Stimulated activated CD8-positive, alpha-beta memory T cell treated with anti-CD3 and anti-CD28 coated beads, Interleukin-4, amount 100 ng/mL, for 48 hours (primary cell): Measurements from ENCODE around the gene INSYN2B.

Source experiments
- DNase-seq: peaks from one replicate; pipeline ENCODE4 v3.0.0-alpha.2; 2020

Gene INSYN2B

DNA sequence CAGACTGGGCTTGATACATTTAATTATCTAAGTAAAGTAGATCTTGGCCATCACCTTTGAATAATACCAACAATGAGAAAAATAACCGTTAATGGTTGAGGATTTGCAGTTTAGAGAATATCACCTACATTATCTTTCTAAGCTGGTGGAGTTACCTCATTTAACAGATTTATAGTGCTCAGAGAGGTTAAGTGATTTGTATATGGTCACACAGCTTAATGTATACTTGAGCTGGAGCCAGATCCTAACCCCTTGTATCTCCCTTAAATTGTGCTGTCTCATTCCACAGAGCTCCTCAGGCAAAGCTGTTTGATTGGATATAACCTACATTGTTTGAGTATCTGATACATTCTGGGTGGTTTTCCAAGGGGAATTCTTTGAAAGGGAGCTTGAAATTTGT lies 57.8 kb downstream of the INSYN2B start:
- DNase-seq: no peak

GRCh38 chr5:169921949-169922348 lies 58.3 kb downstream of the INSYN2B start:
- no peak for DNase-seq

DNA sequence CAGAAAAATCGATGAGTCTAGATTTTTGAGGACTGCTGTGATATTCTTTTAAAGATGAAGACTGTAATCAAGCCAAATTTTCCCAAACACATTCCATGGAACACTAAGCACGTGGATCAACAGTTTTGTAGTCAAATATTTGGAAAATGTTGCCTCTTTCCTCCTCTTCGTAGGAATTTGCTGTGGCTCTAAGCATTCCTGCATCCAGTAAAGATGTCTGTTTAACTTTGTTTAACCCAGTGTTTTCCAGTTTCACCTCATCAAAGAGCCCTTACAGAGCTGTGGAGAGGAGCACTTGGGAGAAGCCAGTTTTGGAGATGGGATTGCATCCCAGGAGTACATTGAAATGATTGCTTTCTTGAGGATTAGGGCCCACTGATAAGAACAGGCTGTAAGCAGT lies 58.9 kb downstream of the INSYN2B start:
- DNase-seq: no peak

DNA sequence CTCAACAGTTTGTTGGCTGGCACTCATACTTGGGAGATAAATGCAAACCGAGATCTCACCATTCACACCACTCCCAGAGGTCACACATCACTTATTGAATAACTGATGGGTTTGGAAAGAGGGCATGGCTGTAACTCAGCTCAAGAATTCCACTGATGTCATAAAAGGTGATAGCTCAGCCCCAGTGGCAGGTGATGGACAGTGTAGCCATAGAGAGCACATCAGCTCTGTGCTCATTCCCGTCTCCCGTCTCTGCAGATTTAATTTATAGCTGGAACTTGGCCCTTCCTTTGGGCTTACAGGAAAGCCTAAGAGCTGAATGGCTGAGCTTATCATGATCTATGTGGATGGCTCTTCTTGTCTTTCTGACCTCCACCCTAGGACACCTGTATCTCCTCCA lies 59.8 kb downstream of the INSYN2B start:
- DNase-seq: no peak

GRCh38 chr5:169918228-169918627 lies 62.1 kb downstream of the INSYN2B start:
- no peak for DNase-seq

DNA sequence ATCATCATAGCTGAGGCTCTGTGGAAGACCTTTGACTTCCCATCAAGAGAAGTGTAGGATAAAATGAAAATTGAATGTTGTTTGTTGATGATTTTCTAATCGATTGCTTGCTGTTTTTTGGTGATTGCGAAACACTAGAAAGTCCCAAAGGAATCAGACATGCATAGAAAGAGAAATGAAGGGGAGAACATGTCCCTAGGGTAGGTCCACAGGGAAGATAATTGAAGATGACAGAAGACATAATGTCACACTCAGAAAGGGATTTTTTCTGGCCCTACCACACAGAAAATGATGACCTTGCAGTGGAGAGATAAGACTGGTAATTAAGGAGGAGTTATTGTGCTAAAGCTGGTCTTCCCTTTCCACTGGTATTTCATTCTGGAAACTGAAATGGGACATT lies 62.8 kb downstream of the INSYN2B start:
- no peak for DNase-seq

GRCh38 chr5:169914766-169915165 lies 65.5 kb downstream of the INSYN2B start:
- no peak for DNase-seq

DNA sequence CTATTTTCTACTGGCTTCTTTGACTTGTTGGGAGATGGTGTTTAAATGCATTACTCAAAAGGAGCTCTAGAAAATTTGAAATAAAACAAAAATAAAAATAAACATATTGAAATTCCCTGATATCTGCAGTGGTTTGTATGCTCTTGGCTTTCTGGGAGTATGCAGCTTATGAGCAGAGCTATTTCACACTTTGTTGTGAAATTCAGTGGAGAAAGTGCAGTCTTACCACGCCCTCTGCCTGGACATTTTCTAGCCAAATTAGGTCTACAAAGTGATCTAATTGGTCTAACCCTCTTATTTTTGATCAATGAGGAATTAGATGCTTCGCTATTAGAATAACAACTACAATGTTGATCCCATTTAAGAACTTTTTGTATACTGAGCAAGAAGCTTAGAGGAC lies 66.8 kb downstream of the INSYN2B start:
- no peak for DNase-seq

DNA sequence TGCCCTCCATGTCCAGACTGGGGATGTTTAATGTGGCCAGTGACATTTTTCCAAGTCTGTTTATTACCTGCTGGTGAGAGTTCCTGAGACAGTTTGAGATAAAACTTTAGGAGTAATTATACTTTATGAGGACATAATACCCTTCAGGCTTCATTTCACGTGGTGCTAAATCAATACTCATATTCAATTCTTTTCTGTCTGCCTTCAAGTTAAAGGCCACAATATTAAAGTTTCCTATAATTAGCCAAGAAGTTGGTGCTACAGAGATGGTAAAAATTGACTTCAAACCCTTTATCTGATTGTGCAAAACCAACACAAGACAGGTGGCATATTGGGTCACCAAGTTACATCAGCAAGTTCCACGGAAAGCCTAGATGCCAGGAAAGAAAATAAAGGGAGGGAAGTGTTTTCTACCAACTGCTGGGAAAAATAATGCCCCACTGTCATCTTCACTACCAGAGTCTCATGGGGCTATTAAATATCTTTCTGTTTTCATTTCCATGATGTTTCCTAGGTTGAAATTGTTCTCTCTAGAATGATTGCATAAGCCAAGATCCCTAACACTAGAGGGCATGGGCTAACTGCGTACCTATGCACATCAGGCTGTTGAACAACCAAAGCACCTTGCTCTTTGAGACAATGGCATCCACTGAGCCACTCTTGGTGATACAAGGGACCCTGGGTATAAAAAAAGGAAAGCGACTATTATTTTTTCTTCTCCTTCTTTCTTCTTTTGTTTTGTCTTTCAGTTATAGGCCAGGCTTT lies 68.7 kb downstream of the INSYN2B start:
- no peak for DNase-seq

- DNase-seq: no peak
These were observed 69.9 kb downstream of the INSYN2B start for GRCh38 chr5:169910393-169910792.

DNA sequence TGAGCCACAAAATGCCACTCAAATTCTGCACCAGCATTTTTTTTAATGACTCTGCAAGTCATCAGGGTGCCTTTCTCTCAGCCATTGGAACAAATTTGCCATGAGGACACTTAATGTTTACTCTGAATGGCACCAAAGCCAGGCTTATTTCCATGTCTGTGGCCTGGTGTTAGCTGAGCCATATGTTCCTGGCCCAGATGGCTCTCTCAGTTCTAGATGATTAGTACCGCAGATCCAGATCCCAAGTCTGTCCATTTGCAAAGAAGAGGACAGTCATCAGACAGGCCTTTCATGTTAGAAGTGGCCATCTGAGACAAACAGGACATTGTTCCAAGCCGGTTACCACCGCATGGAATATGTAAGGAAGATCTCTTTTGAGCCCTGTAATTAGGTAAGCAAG lies 70.3 kb downstream of the INSYN2B start:
- no peak for DNase-seq

GRCh38 chr5:169908864-169909263 lies 71.4 kb downstream of the INSYN2B start:
- no peak for DNase-seq

- no peak for DNase-seq
These were observed 73.3 kb downstream of the INSYN2B start for GRCh38 chr5:169906745-169907649.

DNA sequence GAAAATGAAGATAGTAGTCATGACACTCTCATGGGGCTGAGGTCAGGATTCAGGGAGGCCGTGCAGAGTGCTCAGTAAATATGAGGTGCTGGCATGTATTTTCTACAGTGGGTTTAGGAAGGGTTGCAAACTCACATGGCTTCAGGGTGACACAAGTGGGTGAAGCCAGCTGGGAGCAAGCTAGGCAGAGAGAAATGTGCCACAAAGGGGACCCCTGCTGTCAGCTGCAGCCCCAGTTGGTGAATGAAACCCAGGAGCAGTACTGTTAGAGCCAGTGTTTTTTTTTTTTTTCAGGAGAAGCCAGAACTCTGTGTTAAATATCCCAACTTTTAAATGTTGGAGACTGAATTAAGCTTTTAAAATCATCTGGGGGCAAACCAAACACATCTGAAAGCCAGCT lies 75.3 kb downstream of the INSYN2B start:
- DNase-seq: no peak

- DNase-seq: no peak
These were observed 75.8 kb downstream of the INSYN2B start for GRCh38 chr5:169904508-169904907.

GRCh38 chr5:169904059-169904458 lies 76.2 kb downstream of the INSYN2B start:
- DNase-seq: no peak

DNA sequence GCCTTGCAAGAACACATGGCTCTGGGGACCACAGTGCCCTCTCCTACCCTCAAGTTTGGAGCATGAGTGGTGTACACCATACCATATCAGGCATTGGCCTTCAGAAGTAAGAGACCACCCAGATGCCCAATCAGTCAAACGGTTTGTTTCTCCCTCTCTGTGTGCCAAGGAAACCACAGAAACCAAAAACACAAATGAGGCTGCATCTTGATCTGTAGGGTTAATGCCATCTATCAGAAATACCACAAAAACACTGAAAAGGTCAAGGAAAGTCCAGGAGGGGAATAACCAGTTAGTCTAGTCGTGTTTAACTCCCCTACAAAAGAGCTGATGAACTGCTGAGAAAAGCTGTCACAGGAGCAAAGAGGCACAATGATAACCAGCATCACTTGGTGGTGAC lies 78.4 kb downstream of the INSYN2B start:
- no peak for DNase-seq

DNA sequence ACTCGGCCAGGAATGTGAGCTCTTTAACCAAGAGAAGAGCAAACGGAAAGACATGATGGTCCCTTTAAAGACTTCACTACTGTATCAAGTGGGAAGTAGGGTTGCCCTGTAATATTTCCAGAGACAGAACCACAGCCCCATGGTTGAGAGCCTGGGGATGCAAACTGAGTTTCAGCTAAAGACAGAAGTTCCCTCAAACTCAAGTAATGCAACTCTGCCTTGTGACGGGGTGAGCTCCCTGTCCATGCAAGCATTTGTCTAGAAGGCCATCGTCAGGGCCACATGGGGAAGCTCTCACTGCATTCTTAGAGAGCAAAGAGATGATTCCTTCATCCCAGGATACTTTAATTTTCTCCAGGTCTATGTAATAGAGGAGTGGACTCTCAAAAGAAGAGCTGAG lies 82.8 kb downstream of the INSYN2B start:
- DNase-seq: no peak

DNA sequence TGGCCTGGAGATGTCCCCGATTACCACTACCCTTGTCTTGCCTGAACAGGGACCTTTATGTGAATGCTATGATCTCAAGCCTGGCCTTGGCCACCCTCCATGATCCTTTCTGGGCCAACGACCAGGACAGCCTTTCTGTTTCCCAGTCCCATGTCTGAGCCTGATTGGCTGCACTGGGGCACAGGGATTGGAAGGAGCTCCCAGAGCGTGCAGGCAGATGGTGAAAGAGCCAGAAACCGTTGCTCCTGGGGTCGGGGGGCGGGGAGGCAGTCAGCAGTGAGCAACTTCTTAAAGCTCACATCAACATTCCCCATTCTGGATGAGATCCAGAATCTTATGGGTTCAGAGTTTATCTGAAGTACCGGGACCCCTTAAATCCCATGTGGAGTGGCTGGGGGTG lies 84.4 kb downstream of the INSYN2B start:
- DNase-seq: no peak

DNA sequence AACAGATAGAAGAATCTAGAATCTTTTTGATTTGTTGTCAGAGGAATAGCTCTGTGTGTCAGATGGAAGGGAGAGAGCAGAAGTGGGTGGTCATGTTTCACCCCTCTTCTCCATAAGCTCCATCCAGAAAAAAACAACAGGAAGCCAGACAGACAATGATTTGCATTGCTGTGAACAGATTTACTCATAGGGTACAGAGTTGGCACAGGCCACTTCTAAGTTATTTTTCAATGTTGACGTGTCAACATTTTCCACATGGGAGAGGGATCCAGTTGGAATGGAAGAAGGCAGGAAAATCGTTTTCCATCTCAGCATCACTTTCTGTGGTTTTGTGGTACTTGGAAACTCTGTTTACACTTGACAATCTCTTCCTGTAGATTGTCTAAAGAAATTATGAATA lies 86.7 kb downstream of the INSYN2B start:
- DNase-seq: no peak

- no peak for DNase-seq
These were observed 87.3 kb downstream of the INSYN2B start for GRCh38 chr5:169893010-169893409.

DNA sequence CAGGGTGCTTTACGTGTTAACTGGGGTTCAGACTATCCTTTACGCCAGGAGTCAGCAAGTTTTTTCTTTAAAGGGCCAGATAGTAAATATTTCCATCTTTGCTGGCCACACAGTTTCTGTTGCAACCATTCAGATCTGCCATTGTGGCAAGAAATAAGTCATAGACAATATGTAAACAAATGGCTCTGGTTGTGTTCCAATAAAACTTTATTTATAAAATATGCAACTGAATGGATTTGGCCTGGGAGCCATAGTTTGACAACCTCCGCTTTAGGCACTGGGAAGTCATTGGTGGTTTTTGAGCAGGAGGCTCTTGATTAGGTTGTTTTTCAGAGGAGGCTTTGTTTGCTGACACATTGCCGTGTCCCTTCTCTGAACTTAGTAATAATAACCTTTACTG lies 90.7 kb downstream of the INSYN2B start:
- no peak for DNase-seq

GRCh38 chr5:169886677-169887076 lies 93.6 kb downstream of the INSYN2B start:
- no peak for DNase-seq

DNA sequence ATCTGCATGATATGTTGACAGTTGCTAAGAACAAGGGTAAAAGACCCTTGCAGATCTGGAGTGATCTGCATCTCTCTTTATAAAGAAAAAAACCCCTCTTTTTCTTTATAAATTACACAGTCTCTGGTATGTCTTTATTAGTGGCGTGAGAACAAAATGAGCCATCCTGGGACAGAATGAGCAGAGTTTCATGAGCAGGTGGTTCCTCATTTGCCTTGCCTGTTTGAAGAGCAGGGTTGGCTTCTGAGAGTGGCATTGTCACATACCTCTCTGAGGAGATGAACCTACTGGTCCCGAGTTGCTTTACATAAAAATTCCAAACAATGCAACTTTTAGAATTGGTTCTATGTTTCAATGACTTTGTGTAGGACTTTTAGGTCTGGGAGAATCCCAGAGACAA lies 94.3 kb downstream of the INSYN2B start:
- no peak for DNase-seq
